Measurements from ENCODE around the gene SH2D6.
A peak's percentile ranks its signal among the peaks of the same experiment; 100 is the strongest.

Gene SH2D6

GRCh38 chr2:85468704-85469349 is 50.3 kb downstream of the SH2D6 start:
- H3K27ac Mint-ChIP-seq = peak overlapping the region; percentile 75
- H3K36me3 Mint-ChIP-seq (ENCODE audit: low read depth) = no peaks in the 10 kb centered on the region
- H3K9me3 Mint-ChIP-seq = no peaks in the 10 kb centered on the region
- no peak overlapping the region for H3K4me3 Mint-ChIP-seq
- no peak for TF ChIP-seq CTCF (IDR thresholded peaks at IDR 0.05)
- DNase-seq = no peak
- peaks cover 23% of the 10 kb centered on the region for H3K4me1 Mint-ChIP-seq
- peaks cover 11% of the 10 kb centered on the region for H3K27me3 Mint-ChIP-seq (ENCODE audit: low read depth, poor library complexity)

GRCh38 chr2:85470850-85471800 is 52.6 kb downstream of the SH2D6 start:
- peak overlapping the region; percentile 48 for H3K27ac Mint-ChIP-seq
- no peaks in the 10 kb centered on the region for H3K9me3 Mint-ChIP-seq
- H3K4me3 Mint-ChIP-seq = no peak overlapping the region
- DNase-seq = no peak
- peaks cover 7% of the 10 kb centered on the region for H3K27me3 Mint-ChIP-seq (ENCODE audit: low read depth, poor library complexity)
- H3K4me1 Mint-ChIP-seq = peaks cover 33% of the 10 kb centered on the region
- no peaks in the 10 kb centered on the region for H3K36me3 Mint-ChIP-seq (ENCODE audit: low read depth)
- TF ChIP-seq CTCF (IDR thresholded peaks at IDR 0.05) = no peak

- no peak overlapping the region for H3K27ac Mint-ChIP-seq
- H3K36me3 Mint-ChIP-seq (ENCODE audit: low read depth) = no peaks in the 10 kb centered on the region
- no peak for DNase-seq
- no peak overlapping the region for H3K4me3 Mint-ChIP-seq
- peaks cover 9% of the 10 kb centered on the region for H3K27me3 Mint-ChIP-seq (ENCODE audit: low read depth, poor library complexity)
- peaks cover 37% of the 10 kb centered on the region for H3K4me1 Mint-ChIP-seq
- no peaks in the 10 kb centered on the region for H3K9me3 Mint-ChIP-seq
- TF ChIP-seq CTCF (IDR thresholded peaks at IDR 0.05) = no peak
Measured at GRCh38 chr2:85472261-85472660, 53.7 kb downstream of the SH2D6 start.

GRCh38 chr2:85475799-85476490 is 57.4 kb downstream of the SH2D6 start:
- no peak overlapping the region for H3K27ac Mint-ChIP-seq
- H3K4me3 Mint-ChIP-seq = no peak overlapping the region
- peaks cover 22% of the 10 kb centered on the region for H3K4me1 Mint-ChIP-seq
- TF ChIP-seq CTCF (IDR thresholded peaks at IDR 0.05) = no peak
- H3K36me3 Mint-ChIP-seq (ENCODE audit: low read depth) = no peaks in the 10 kb centered on the region
- H3K27me3 Mint-ChIP-seq (ENCODE audit: low read depth, poor library complexity) = peaks cover 13% of the 10 kb centered on the region
- H3K9me3 Mint-ChIP-seq = no peaks in the 10 kb centered on the region
- no peak for DNase-seq

- no peaks in the 10 kb centered on the region for H3K9me3 Mint-ChIP-seq
- H3K27me3 Mint-ChIP-seq (ENCODE audit: low read depth, poor library complexity) = peaks cover 13% of the 10 kb centered on the region
- peak overlapping the region; percentile 48 for H3K27ac Mint-ChIP-seq
- no peak overlapping the region for H3K4me3 Mint-ChIP-seq
- no peak for TF ChIP-seq CTCF (IDR thresholded peaks at IDR 0.05)
- H3K36me3 Mint-ChIP-seq (ENCODE audit: low read depth) = no peaks in the 10 kb centered on the region
- no peak for DNase-seq
- peaks cover 18% of the 10 kb centered on the region for H3K4me1 Mint-ChIP-seq
Measured at GRCh38 chr2:85476624-85477023, 58.1 kb downstream of the SH2D6 start.
